GM23248 (cell line): Measurements from ENCODE around the gene FOXD3. TPM values are rescaled to one million over a fixed set of nuclear protein-coding genes. Genes with fewer than 3 reads are reported as not detected.

Experiments
- DNase-seq: peaks from one replicate; pipeline ENCODE4 v3.0.0-alpha.2; 2015
- H2AFZ ChIP-seq: fragments of 200-600 bp; sonication (generic); 2 replicates; pipeline ENCODE4 v1.6.1; 2016; ENCODE audit warnings: antibody characterized with exemption
- H3F3A ChIP-seq: fragments of 200-600 bp; sonication (generic); 2 replicates; pipeline ENCODE4 v1.6.1; 2016; ENCODE audit warnings: mild to moderate bottlenecking, antibody characterized with exemption, mixed run types; ENCODE audit not compliant: insufficient read depth
- H3K27ac ChIP-seq: fragments of 200-600 bp; sonication (generic); 2 replicates; pipeline ENCODE4 v1.5.1; 2016; ENCODE audit warnings: mild to moderate bottlenecking
- H3K27me3 ChIP-seq: fragments of 200-600 bp; sonication (generic); replicated peaks from 2 replicates; pipeline ENCODE4 v1.6.1; 2016; ENCODE audit warnings: mild to moderate bottlenecking; ENCODE audit not compliant: insufficient read depth
- H3K36me3 ChIP-seq: fragments of 200-600 bp; sonication (generic); 2 replicates; pipeline ENCODE4 v1.6.1; 2016; ENCODE audit warnings: low read depth, mild to moderate bottlenecking
- H3K4me1 ChIP-seq: fragments of 200-600 bp; sonication (generic); 2 replicates; pipeline ENCODE4 v1.6.1; 2016; ENCODE audit warnings: mild to moderate bottlenecking; ENCODE audit not compliant: insufficient read depth
- H3K4me2 ChIP-seq: fragments of 200-600 bp; sonication (generic); one replicate; pipeline ENCODE4 v1.6.1; 2016; ENCODE audit warnings: mild to moderate bottlenecking; ENCODE audit not compliant: unreplicated experiment
- H3K4me3 ChIP-seq: fragments of 200-600 bp; sonication (generic); 2 replicates; pipeline ENCODE4 v1.5.1; 2016; ENCODE audit warnings: mild to moderate bottlenecking
- H3K79me2 ChIP-seq: fragments of 200-600 bp; sonication (generic); 2 replicates; pipeline ENCODE4 v1.6.1; 2016; ENCODE audit warnings: mild to moderate bottlenecking; ENCODE audit not compliant: insufficient read depth
- H3K9ac ChIP-seq: fragments of 200-600 bp; sonication (generic); 2 replicates; pipeline ENCODE4 v1.6.1; 2016; ENCODE audit warnings: mild to moderate bottlenecking
- H3K9me2 ChIP-seq: fragments of 200-600 bp; sonication (generic); 2 replicates; pipeline ENCODE4 v1.6.1; 2016; ENCODE audit warnings: mixed run types, mild to moderate bottlenecking, moderate library complexity; ENCODE audit not compliant: insufficient read depth
- H3K9me3 ChIP-seq: fragments of 200-600 bp; sonication (generic); one replicate; pipeline ENCODE4 v1.6.1; 2017; ENCODE audit warnings: low read depth
- H4K20me1 ChIP-seq: fragments of 200-600 bp; sonication (generic); 2 replicates; pipeline ENCODE4 v1.6.0; 2016; ENCODE audit not compliant: insufficient read depth
- EZH2 ChIP-seq: fragments of 200-600 bp; sonication (generic); IDR thresholded peaks from 2 replicates; pipeline ENCODE4 v1.6.1; 2018; ENCODE audit warnings: antibody characterized with exemption, mild to moderate bottlenecking; ENCODE audit not compliant: insufficient read depth, poor library complexity, severe bottlenecking
- EZH2phosphoT487 ChIP-seq: fragments of 200-600 bp; sonication (generic); IDR thresholded peaks from 2 replicates; pipeline ENCODE4 v1.6.1; 2018; ENCODE audit warnings: antibody characterized with exemption, moderate library complexity, mild to moderate bottlenecking, low read depth; ENCODE audit not compliant: insufficient read depth
- WGBS, 2 experiments: methylation state at CpG; one replicate each; pipeline ENCODE4 v1.1.6; 2015 to 2017; ENCODE audit warnings: low lambda C conversion rate in 2 of 2, low coverage in 1 of 2; ENCODE audit errors: missing lambda C conversion rate in 2 of 2; 5-methylcytosine and 5-hydroxymethylcytosine counted together
- in situ Hi-C: fragments of 300-500 bp; cut with MboI; formaldehyde crosslinking; loops from 2 replicates; pipeline ENCODE4 v1.15.0; 2020
- microRNA-seq: library from miRNA; unstranded; fragments of <30 nt; microRNA quantifications from one replicate; pipeline ENCODE4, GENCODE V29; 2016; ENCODE audit warnings: borderline number of aligned reads
- polyA plus RNA-seq: library from polyadenylated mRNA; unstranded; fragments of >200 nt; fragmentation: Nextera tagmentation; extraction: Ambion mirVana; gene quantifications from 2 replicates; pipeline ENCODE4 v1.2.1, GENCODE V29; 2016
- small RNA-seq: library from RNA; depleted of rRNA; stranded (forward); fragments of <200 nt; gene quantifications from one replicate; pipeline ENCODE3, GENCODE V24; 2014; ENCODE audit warnings: low read depth, low replicate concordance
- total RNA-seq: library from RNA; depleted of rRNA; stranded (reverse); fragments of >200 nt; shearing (Covaris generic); gene quantifications from 2 replicates; pipeline ENCODE4 v1.2.3, GENCODE V29; 2014; rRNA removed

FOXD3 gene
- total and polyA plus RNA-seq, 2 experiments from 2014 or later = not detected

DNA sequence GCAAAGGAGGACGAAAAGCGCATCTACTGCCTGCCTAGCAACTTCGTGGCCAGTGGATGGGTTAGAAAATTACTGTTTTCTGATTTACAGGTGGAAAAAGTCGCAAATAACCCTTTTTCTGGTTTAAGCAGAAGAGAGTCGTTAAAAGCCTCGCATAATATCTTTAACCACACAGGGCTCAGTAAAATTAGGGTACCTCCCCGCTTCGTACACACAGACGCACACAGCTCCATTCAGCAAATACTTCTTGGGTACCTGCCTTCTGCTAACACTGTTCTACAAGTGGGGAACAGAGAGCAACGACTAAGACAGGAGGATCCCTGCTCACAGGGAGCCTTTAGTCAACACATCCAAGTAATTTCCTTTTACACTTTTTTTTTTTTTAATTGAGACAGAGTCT is 45.8 kb downstream of the FOXD3 start:
- no peak for TF ChIP-seq EZH2phosphoT487
- TF ChIP-seq EZH2 = no peak
- no peaks in the 10 kb centered on the region; the same call in 1 of the 2 replicates for H3F3A ChIP-seq
- WGBS, 2 experiments = 1 to 3% methylated on average over 10 of the region's 10 CpGs
- no peaks in the 10 kb centered on the region for H3K9me3 ChIP-seq
- H3K79me2 ChIP-seq = no peaks in the 10 kb centered on the region
- H3K9ac ChIP-seq = peak overlapping the region; percentile 77
- no peaks in the 10 kb centered on the region for H3K27me3 ChIP-seq
- H2AFZ ChIP-seq = peak overlapping the region; percentile 98
- peak; percentile 25 for DNase-seq
- H3K4me1 ChIP-seq = no peaks in the 10 kb centered on the region
- no peak overlapping the region for H3K27ac ChIP-seq
- no peaks in the 10 kb centered on the region for H4K20me1 ChIP-seq
- no peaks in the 10 kb centered on the region for H3K36me3 ChIP-seq
- H3K9me2 ChIP-seq = no peaks in the 10 kb centered on the region
- in situ Hi-C loops = no loop called here
- H3K4me3 ChIP-seq = peak overlapping the region; percentile 91
- H3K4me2 ChIP-seq = peak overlapping the region; percentile 77

Small RNA genes within 50 kb of the gene (microRNA-seq; reads per million reads assigned to microRNA genes)
- gene MIR6068 = not detected

Small RNA genes within 50 kb of the gene (small RNA-seq; reads per million reads assigned to genes)
- gene MIR6068 = not detected
- gene RF00019 = not detected

Other genes starting within 250 kb of the FOXD3 start
- 8.4 and 12.8 TPM in 2 replicates for gene ALG6, start 45.1 kb downstream of the FOXD3 start, total RNA-seq
- gene ALG6, start 45.1 kb downstream of the FOXD3 start, polyA plus RNA-seq = 14.0 and 14.3 TPM in 2 replicates
- 10.3 and 24.4 TPM in 2 replicates for gene ITGB3BP, start 200.7 kb downstream of the FOXD3 start, total RNA-seq
- gene ITGB3BP, start 200.7 kb downstream of the FOXD3 start, polyA plus RNA-seq = 25.3 and 26.1 TPM in 2 replicates
- gene EFCAB7, start 201.0 kb downstream of the FOXD3 start, total RNA-seq = 1.4 and 37.5 TPM in 2 replicates
- 6.2 and 6.3 TPM in 2 replicates for gene EFCAB7, start 201.0 kb downstream of the FOXD3 start, polyA plus RNA-seq